Ishikawa (cell line): Measurements from ENCODE around the gene LIN52.

Experiments used
- EP300 ChIP-seq: IDR thresholded peaks from 2 replicates; pipeline ENCODE4 v1.6.1; 2012; ENCODE audit warnings: borderline replicate concordance
- RAD21 ChIP-seq: IDR thresholded peaks from 2 replicates; pipeline ENCODE4 v1.6.1; 2012; ENCODE audit warnings: low read depth
- TAF1 ChIP-seq: IDR thresholded peaks from 2 replicates; pipeline ENCODE4 v1.6.1; 2012; ENCODE audit warnings: low read depth, mild to moderate bottlenecking

DNA sequence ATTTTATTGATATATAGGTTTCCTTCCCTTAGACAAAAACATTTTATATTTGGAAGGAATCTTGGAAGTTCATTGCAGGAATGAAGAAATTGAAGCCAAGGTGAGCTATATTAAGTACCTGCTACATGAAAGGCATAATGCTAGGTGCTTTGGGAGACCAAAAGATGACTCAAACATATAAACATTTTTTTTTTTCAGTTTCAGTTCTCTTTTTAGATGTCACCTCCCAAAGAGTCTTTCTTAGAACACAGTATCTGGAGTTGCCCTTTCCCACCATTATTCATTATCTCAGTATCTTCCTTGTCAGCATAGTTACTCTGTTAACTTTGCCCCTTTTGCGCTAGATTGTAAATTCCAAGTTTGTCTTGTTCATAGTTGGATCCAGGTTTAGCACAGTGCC lies 1.1 kb downstream of the LIN52 start:
- TF ChIP-seq EP300 (no peak), RAD21 (no peak), TAF1 (no peak)
